ENCODE measurements around the gene SSR1.

Gene SSR1

GRCh38 chr6:7238900-7239589 is 74.0 kb downstream of the SSR1 start:
- peak; percentile 68 for ATAC-seq
- DNase-seq: peak; percentile 76

- no peak for ATAC-seq
- no peak for DNase-seq
These were observed 74.5 kb downstream of the SSR1 start for GRCh38 chr6:7238526-7238899.

GRCh38 chr6:7237653-7238188 is 75.3 kb downstream of the SSR1 start:
- DNase-seq (no peak), ATAC-seq (no peak)

- DNase-seq (no peak), ATAC-seq (no peak)
These were observed 76.4 kb downstream of the SSR1 start for GRCh38 chr6:7236306-7237209.

- ATAC-seq: no peak
- DNase-seq: no peak
These were observed 77.2 kb downstream of the SSR1 start for GRCh38 chr6:7235712-7236305.

GRCh38 chr6:7234547-7234946 is 78.5 kb downstream of the SSR1 start:
- no peak for ATAC-seq
- no peak for DNase-seq

- DNase-seq: no peak
- no peak for ATAC-seq
These were observed 80.6 kb downstream of the SSR1 start for GRCh38 chr6:7232351-7232750.

- ATAC-seq (no peak), DNase-seq (no peak)
These were observed 81.9 kb downstream of the SSR1 start for GRCh38 chr6:7230956-7231713.

GRCh38 chr6:7230327-7230691 is 82.7 kb downstream of the SSR1 start:
- DNase-seq (no peak), ATAC-seq (no peak)

GRCh38 chr6:7229376-7230326 is 83.3 kb downstream of the SSR1 start:
- DNase-seq: no peak
- ATAC-seq: no peak

GRCh38 chr6:7228662-7229375 is 84.2 kb downstream of the SSR1 start:
- DNase-seq: no peak
- no peak for ATAC-seq

GRCh38 chr6:7224731-7225130 is 88.3 kb downstream of the SSR1 start:
- DNase-seq: no peak
- ATAC-seq: no peak

- no peak for DNase-seq
These were observed 90.8 kb downstream of the SSR1 start for GRCh38 chr6:7222197-7222596.

GRCh38 chr6:7219310-7219709 is 93.7 kb downstream of the SSR1 start:
- ATAC-seq: peak; percentile 98
- peak; percentile 60 for DNase-seq

More at GRCh38 chr6:7222197-7222596, 90.8 kb downstream of the SSR1 start:
- ATAC-seq: no peak

GRCh38 chr6:7218406-7218988 is 94.5 kb downstream of the SSR1 start:
- ATAC-seq (no peak), DNase-seq (no peak)
